Neural cell (in vitro differentiated cells): ENCODE results near the gene PLXNB1. TPM values are rescaled to one million over a fixed set of nuclear protein-coding genes. Genes with fewer than 3 reads are reported as not detected.
"Not testable (repeated sequence)": the region's sequence is repeated elsewhere in the genome, so short reads cannot be mapped to it uniquely, and the experiment has no call there.

ENCODE experiments used
- H2AFZ ChIP-seq: fragments of 200-600, 300-800 bp; sonication (generic), shearing (Covaris generic); 2 replicates; pipeline ENCODE4 v1.6.0; 2014; ENCODE audit warnings: low read depth, mild to moderate bottlenecking, antibody characterized with exemption, low read length, moderate library complexity
- H3F3A ChIP-seq: fragments of 200-600 bp; shearing (Covaris generic); 2 replicates; pipeline ENCODE4 v1.6.1; 2016; ENCODE audit warnings: mild to moderate bottlenecking, moderate library complexity, mixed read lengths, antibody characterized with exemption, low read length; ENCODE audit not compliant: insufficient read depth, poor library complexity, severe bottlenecking
- H3K27ac ChIP-seq: fragments of 200-600, 300-800 bp; sonication (generic), shearing (Covaris generic); 2 replicates; pipeline ENCODE4 v1.5.1; 2014; ENCODE audit warnings: mild to moderate bottlenecking, low read length, moderate library complexity
- H3K27me3 ChIP-seq: fragments of 300-800, 200-600 bp; sonication (generic), shearing (Covaris generic); 2 replicates; pipeline ENCODE4 v1.6.0; 2014; ENCODE audit warnings: mild to moderate bottlenecking, low read depth, low read length, moderate library complexity; ENCODE audit not compliant: insufficient read depth
- H3K36me3 ChIP-seq: fragments of 300-800, 200-600 bp; sonication (generic), shearing (Covaris generic); 2 replicates; pipeline ENCODE4 v1.5.1; 2014; ENCODE audit warnings: mild to moderate bottlenecking, antibody characterized with exemption, low read length, moderate library complexity; ENCODE audit not compliant: insufficient read depth
- H3K4me2 ChIP-seq: fragments of 300-800, 200-600 bp; sonication (generic), shearing (Covaris generic); 2 replicates; pipeline ENCODE4 v1.6.0; 2014; ENCODE audit warnings: mild to moderate bottlenecking, low read length
- H3K4me3 ChIP-seq: fragments of 300-800, 200-600 bp; sonication (generic), shearing (Covaris generic); 2 replicates; pipeline ENCODE4 v1.5.1; 2014; ENCODE audit warnings: mild to moderate bottlenecking, low read length, moderate library complexity
- H3K79me2 ChIP-seq: fragments of 200-600 bp; shearing (Covaris generic); replicated peaks from 2 replicates; pipeline ENCODE4 v1.6.0; 2014; ENCODE audit warnings: mild to moderate bottlenecking, low read length, moderate library complexity; ENCODE audit not compliant: insufficient read depth
- H3K9ac ChIP-seq: fragments of 300-800, 200-600 bp; sonication (generic), shearing (Covaris generic); 2 replicates; pipeline ENCODE4 v1.6.1; 2016; ENCODE audit warnings: mild to moderate bottlenecking, low read length, mixed read lengths
- H3K9me2 ChIP-seq: fragments of 200-600 bp; shearing (Covaris generic); 2 replicates; pipeline ENCODE4 v1.6.1; 2016; ENCODE audit warnings: mild to moderate bottlenecking, low read length, mixed read lengths; ENCODE audit not compliant: insufficient read depth
- H3K9me3 ChIP-seq: fragments of 200-600, 300-800 bp; sonication (generic), shearing (Covaris generic); 2 replicates; pipeline ENCODE4 v1.6.1; 2016; ENCODE audit warnings: mild to moderate bottlenecking, mixed run types, low read length, moderate library complexity, mixed read lengths
- H4K20me1 ChIP-seq: fragments of 200-600 bp; shearing (Covaris generic); 2 replicates; pipeline ENCODE4 v1.6.1; 2016; ENCODE audit warnings: mild to moderate bottlenecking, mixed run types; ENCODE audit not compliant: insufficient read depth
- EP300 ChIP-seq: fragments of 450-650 bp; conservative IDR thresholded peaks from 2 replicates; pipeline ENCODE4 v1.6.1; 2014; ENCODE audit warnings: antibody characterized with exemption, mild to moderate bottlenecking, moderate library complexity; ENCODE audit not compliant: poor library complexity, severe bottlenecking
- MXI1 ChIP-seq: fragments of 450-650 bp; conservative IDR thresholded peaks from 2 replicates; pipeline ENCODE4 v1.6.1; 2014; ENCODE audit warnings: antibody characterized with exemption, mild to moderate bottlenecking; ENCODE audit not compliant: poor library complexity, severe bottlenecking
- POLR2AphosphoS5 ChIP-seq: IDR thresholded peaks from 2 replicates; pipeline ENCODE4 v1.6.1; 2012
- SMC3 ChIP-seq: fragments of 450-650 bp; conservative IDR thresholded peaks from 2 replicates; pipeline ENCODE4 v1.6.1; 2014; ENCODE audit warnings: antibody characterized with exemption, mild to moderate bottlenecking, moderate library complexity; ENCODE audit not compliant: poor library complexity
- TAF1 ChIP-seq: IDR thresholded peaks from 2 replicates; pipeline ENCODE4 v1.6.1; 2012; ENCODE audit warnings: low read depth
- polyA plus RNA-seq: library from polyadenylated mRNA; depleted of rRNA; stranded (reverse); fragments of >200 nt; gene quantifications from 2 replicates; pipeline ENCODE4 v1.2.3, GENCODE V29; 2014
- TF ChIP-seq, protein P1 (sequence below): IDR thresholded peaks from 2 replicates; pipeline ENCODE4 v1.6.1; 2012; ENCODE audit warnings: borderline replicate concordance

Gene PLXNB1
- polyA plus RNA-seq, 1 donor from 2014 or later, result 134 TPM

DNA sequence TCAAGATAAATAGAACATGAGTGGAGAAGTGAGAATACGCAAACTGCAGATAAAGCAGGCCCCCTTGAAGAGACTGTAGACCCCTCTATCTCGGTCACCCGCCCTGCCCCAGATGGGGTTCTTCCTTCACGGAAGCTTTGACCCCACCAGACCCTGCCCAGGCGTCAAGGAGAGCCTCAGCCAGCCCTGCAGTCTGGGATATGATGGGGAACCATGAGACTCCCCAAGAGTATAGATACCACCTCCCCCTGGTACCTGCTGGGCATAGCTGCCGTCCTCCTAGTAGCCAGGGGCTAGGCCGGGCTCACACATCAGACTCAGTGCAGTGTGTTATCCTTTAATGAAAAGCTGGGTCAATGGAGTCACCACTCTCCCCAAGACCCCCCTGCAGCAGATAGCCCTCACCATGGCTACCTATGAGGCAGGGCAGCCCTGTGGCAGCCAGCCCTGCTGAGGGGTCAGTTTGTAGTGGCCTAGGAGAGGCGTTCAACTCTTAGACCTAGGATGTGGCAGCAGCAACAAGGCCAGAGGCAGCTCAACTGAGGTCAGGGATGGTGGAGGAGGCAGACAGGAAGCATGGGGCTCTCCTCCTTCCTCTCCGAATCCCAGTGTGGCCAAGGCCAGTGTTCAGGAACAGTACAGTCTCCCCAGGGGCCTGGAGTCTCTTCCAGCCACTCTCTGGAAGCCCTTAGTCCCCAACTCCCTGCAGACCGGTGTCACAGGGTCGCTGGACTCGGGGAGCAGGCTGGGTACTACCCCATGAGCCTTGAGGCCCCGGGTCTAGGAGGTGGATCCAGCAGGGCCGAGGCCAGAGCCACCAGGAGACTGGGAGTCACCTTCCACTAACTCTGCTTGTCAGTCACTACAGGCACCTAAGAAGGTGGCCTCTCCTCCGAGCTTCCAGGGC, 26.1 kb downstream of the PLXNB1 start:
- no peaks in the 10 kb centered on the region for H4K20me1 ChIP-seq
- H3K9me3 ChIP-seq, result no peaks in the 10 kb centered on the region
- H3F3A ChIP-seq, result no peaks in the 10 kb centered on the region
- no peak overlapping the region for H3K9ac ChIP-seq
- peaks cover 5% of the 10 kb centered on the region for H3K36me3 ChIP-seq
- H3K27ac ChIP-seq, result no peak overlapping the region
- no peak overlapping the region for H3K4me3 ChIP-seq
- TF ChIP-seq POLR2AphosphoS5 (no peak), SMC3 (no peak), EP300 (no peak), MXI1 (no peak)
- H3K27me3 ChIP-seq, result no peaks in the 10 kb centered on the region
- no peaks in the 10 kb centered on the region for H3K79me2 ChIP-seq
- no peak overlapping the region for H2AFZ ChIP-seq
- H3K9me2 ChIP-seq, result no peaks in the 10 kb centered on the region
- no peak overlapping the region for H3K4me2 ChIP-seq

DNA sequence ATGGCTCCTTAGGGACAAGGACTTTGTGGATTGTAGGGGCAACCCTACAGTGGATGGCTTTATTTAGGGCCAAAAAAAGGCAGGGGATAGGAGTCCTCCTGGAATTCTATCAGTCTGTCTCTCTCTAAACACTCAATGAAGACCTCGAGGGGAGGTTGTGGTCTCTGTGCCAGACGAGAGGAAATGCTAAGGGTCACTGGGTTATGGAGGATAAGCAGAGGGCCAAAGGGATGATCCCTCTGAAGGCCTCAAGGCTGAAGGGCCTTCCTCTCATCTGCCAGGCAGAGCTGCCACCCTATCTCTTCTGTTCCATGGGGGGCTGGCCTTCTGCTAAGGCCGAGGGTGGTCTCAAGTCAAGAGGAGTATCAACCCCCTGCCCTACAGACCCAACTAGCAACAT, 27.0 kb downstream of the PLXNB1 start:
- no peak overlapping the region for H2AFZ ChIP-seq
- H3K9ac ChIP-seq, result no peak overlapping the region
- no peaks in the 10 kb centered on the region for H3K27me3 ChIP-seq
- no peaks in the 10 kb centered on the region for H3F3A ChIP-seq
- H3K27ac ChIP-seq, result no peak overlapping the region
- peaks cover 5% of the 10 kb centered on the region for H3K36me3 ChIP-seq
- H3K9me2 ChIP-seq, result no peaks in the 10 kb centered on the region
- no peaks in the 10 kb centered on the region for H4K20me1 ChIP-seq
- no peaks in the 10 kb centered on the region for H3K9me3 ChIP-seq
- H3K79me2 ChIP-seq, result no peaks in the 10 kb centered on the region
- TF ChIP-seq MXI1, result no peak
- no peak for TF ChIP-seq TAF1
- no peak overlapping the region for H3K4me3 ChIP-seq
- no peak overlapping the region for H3K4me2 ChIP-seq

DNA sequence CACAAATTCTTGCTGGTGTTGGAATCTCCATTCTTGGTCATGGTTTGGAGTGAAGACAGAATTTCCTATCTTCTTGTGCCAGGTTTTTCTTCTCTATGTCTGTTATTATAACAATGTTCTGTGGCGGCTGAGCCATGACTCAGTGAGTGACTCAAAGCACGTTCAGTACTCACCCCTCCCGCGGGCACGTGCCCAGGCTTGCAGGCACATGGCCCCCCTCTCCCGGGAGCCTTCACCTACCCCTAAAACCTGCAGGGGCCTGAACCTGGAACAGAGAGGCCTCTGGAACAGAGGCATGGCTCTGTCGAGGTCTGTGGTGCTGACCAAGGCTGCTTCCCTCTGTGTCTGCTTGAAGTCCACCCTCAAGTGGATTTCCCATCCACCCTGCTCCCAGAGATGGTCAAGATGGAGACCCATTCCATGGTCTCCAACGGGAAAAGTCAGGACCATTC, 27.6 kb downstream of the PLXNB1 start:
- Histone ChIP-seq H3K9me3 (no peaks in the 10 kb centered on the region), H3K4me3 (no peak overlapping the region), H3K27ac (no peak overlapping the region), H3K4me2 (no peak overlapping the region), H2AFZ (no peak overlapping the region), H3K36me3 (peaks cover 5% of the 10 kb centered on the region), H3K9me2 (no peaks in the 10 kb centered on the region), H3K79me2 (no peaks in the 10 kb centered on the region), H3K27me3 (no peaks in the 10 kb centered on the region), H3K9ac (no peak overlapping the region), H4K20me1 (no peaks in the 10 kb centered on the region), H3F3A (no peaks in the 10 kb centered on the region)
- no peak for TF ChIP-seq TAF1
- no peak for TF ChIP-seq SMC3
- TF ChIP-seq POLR2AphosphoS5, result no peak
- no peak for TF ChIP-seq MXI1
- no peak for TF ChIP-seq EP300
- TF ChIP-seq, protein P1, sequence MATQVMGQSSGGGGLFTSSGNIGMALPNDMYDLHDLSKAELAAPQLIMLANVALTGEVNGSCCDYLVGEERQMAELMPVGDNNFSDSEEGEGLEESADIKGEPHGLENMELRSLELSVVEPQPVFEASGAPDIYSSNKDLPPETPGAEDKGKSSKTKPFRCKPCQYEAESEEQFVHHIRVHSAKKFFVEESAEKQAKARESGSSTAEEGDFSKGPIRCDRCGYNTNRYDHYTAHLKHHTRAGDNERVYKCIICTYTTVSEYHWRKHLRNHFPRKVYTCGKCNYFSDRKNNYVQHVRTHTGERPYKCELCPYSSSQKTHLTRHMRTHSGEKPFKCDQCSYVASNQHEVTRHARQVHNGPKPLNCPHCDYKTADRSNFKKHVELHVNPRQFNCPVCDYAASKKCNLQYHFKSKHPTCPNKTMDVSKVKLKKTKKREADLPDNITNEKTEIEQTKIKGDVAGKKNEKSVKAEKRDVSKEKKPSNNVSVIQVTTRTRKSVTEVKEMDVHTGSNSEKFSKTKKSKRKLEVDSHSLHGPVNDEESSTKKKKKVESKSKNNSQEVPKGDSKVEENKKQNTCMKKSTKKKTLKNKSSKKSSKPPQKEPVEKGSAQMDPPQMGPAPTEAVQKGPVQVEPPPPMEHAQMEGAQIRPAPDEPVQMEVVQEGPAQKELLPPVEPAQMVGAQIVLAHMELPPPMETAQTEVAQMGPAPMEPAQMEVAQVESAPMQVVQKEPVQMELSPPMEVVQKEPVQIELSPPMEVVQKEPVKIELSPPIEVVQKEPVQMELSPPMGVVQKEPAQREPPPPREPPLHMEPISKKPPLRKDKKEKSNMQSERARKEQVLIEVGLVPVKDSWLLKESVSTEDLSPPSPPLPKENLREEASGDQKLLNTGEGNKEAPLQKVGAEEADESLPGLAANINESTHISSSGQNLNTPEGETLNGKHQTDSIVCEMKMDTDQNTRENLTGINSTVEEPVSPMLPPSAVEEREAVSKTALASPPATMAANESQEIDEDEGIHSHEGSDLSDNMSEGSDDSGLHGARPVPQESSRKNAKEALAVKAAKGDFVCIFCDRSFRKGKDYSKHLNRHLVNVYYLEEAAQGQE, result no peak

DNA sequence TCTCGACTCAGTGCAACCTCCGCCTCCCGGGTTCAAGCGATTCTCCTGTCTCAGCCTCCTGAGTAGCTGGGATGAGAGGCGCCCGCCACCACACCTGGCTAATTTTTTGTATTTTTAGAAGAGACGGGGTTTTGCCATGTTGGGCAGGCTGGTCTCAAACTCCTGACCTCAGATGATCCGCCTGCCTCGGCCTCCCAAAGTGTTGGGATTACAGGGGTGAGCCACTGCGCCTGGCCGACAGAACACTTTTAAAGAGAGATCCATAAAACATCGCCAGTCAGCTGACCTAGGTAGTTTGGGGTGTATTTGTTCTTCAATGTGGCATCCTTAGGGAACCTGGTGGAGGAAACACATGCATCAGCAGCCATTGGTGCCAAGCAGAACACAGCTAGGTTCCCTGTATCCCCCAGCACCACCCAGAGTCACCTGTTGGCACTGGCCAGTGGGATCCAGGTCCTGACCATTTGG, 28.4 kb downstream of the PLXNB1 start:
- not testable (repeated sequence) for H3K4me3 ChIP-seq, H3F3A ChIP-seq, H3K27ac ChIP-seq, H3K4me2 ChIP-seq, H4K20me1 ChIP-seq, H3K9ac ChIP-seq, H3K36me3 ChIP-seq, H3K79me2 ChIP-seq, H2AFZ ChIP-seq, H3K9me3 ChIP-seq, H3K27me3 ChIP-seq, H3K9me2 ChIP-seq
